ENCODE results near the gene SDK1.

SDK1 gene

DNA sequence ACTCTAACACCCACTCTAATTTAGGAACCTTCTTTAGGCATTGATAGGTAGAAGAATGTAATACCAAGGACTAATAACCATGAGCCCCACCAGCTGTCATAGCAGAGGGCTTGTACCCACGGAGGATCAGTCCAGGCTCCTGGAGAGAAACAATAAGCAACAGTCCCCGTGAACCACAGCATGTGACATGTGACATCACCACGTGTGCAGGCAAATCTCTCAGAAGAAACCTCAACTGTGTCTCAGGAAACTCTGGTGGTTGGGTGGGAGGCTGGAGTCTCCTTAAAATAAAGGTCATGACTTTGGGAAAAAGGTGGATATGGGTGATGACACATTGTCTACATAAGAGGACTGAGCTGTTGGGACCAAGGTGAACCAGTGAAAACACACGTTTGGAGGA, 727.2 kb downstream of the SDK1 start:
- DNase-seq: no peak

DNA sequence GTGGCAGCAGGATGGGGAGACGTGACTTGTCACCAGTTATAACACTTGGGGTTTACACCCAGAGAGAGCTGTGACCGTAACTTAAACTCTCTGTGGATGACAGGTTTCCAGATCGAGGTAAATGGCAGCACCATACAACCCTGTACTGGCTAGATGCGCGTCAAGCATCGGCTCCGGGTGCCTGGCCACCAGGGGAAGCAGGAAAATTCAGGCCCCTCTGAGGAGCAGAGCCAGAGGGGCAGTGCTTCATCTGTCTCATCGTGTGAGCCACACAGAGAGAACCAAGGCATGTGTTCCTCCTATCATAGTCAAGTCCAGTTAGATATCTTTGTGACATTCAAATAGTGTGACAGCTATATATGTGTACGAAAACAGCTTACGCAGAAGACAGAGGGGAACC, 728.9 kb downstream of the SDK1 start:
- no peak for DNase-seq

DNA sequence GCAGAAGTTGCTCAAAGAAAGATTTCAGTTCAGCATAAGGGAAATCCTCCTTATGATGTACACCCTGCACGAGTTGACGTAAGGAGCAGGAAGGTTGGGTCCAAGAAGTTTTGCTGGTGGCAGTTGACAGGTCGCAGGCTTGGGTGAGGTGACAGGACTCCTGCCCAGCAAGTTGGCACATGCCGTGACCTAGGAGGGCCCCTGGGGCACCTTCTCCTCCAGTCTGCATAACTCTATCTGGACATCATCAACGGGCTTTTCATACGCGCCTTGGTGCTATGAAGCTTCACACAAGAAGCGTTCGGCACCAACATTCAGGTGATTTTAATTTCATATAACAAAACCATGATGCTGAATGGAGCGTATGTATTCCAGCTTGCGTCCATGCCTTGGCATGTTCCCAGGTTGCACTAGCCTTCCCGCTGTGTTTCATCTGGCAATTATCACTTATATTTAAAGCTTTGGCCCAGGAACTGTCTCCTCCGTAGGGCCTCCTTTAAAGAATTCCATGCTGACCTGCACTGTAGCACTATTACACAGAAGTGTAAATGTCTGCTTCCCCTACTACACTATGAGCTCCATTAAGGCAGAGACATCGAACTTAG, 729.4 kb downstream of the SDK1 start:
- no peak for DNase-seq

DNA sequence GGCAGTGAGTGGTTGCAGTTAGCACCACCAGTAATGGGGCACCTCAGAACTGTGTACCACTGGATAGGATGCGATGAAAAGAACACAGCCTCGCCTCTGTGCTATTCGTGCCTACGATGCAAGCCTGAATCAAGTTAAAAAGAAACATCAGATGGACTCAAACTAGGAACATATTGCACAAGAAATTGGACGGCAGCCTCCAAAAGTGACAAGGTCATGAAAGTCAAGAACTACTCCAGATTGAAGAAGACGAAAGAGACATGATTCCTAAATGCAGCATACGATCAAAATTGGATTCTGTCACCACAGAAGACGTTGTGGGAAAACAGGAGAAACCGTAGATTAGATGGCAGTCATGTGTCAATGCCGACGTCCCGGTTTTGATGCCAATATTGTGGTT, 732.9 kb downstream of the SDK1 start:
- DNase-seq: no peak

DNA sequence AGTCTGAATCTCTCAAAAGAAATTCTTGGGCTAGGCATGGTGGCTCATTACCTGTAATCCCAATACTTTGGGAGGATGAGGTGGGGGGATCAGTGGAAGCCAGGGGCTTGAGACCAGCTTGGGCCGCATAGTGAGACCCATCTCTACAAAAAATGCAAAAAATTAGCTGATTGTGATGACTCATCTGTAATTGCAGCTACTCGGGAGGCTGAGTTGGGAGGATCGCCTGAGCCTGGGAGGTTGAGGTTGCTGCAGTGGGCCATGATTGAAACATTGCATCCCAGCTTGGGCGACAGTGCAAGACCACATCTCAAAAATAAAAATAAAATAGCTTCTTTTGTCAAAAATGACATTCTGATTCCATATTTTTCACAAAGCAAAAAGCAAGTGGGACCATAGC, 736.3 kb downstream of the SDK1 start:
- DNase-seq: no peak

DNA sequence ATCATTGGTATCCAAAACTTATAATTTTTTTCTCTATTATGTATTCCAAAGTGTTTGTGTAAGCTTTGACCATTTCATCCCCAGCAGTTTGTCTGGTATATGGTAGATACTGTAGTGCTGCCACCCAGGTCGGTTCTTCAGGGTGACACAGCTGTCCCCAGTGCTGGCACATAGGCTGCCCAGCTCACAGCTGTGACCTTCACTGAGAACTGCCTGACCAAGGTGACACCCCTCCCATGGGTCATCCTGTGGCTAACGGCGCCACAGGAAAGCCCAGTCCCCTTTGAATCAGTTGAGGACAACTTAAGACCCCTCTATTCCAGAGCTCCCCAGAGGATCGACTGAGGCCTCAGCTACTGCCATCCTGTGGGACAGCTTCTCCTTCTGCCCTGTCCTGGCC, 736.8 kb downstream of the SDK1 start:
- no peak for DNase-seq

DNA sequence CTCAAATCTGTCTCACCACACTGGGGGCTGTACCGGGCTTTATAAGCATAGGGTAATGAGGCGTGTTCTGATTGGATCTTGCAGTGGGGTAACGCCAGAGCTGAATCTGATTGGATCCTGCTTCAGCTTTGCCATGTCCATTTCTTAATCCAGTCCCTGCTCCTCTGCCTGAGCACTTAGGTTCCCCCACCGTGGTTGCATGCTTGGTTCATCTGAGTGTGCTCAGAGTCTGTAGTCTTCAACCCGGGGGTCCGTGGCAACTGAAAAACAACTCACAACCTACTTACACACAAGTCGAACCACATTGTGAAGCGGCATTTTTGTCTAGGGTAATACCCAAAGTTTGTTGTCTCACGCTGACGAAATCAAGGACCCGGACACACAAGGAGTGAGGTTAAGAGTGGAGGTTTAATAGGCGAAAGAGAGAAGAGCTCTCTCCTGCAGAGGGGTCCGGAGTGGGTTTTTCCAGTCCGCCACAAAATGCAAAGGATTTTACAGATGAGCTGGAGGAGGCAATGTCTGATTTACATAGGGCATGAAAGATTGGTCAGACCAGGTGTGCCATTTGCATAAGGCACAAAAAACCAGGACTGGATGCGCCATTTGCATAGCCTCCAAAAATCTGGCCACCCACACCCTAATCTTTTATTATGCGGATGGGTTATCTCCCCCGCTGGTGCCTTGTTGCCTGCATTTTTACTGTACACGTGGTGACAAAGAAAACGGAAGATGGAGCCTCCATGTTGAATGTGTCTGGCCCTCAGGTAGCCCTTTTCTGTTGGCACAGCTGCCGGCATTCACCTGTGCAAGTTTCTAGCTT, 739.3 kb downstream of the SDK1 start:
- no peak for DNase-seq

DNA sequence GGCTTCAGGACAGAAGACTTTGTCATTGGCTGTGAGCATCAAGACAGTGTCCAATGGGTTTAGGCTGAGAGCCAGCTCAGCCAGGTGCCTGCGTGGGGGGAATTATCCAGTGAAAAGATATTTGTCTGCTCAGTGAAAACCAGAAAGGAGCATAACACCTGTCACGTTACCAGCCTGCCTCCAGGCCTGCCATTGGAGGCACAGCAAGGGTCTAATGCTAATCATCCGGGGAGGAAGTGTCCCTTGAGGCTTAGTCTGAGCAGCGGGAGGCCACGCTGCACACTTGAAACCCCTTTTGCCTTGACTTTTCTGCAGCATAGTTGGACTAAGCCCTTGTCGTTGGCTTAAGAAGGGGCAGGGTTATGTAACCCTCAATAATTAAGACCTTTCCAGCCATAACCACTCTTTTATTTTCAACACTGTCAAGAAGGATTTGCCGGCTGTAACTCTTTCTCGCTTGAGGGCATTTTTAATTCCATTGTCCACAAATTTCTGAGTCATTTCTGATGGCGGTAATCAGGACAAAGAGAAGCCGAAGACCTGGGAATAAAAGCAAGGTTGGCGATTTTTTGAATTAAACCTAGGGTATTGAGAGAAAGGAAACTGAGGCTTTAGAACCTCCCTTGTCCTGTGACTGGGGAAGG, 741.5 kb downstream of the SDK1 start:
- DNase-seq: peak; percentile 37

DNA sequence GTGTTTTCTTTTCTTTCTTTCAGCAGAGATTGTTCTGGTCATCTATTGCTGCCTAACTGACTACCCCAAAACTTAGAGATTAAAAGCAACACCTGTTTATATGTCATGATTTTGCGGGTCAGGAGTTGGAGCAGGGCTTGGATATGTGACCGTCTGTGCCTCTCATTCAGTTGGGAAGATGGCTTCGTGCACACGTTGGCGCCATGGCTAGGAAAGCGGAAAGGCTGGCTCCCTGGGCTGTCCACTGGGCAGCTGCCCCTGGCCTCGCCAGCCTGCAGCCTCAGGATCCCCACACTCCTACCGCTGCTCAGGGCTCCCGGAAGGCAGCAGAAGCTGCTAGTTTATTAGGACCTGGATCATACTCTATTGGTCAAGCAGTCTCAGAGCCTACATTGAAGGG, 742.9 kb downstream of the SDK1 start:
- DNase-seq: no peak

DNA sequence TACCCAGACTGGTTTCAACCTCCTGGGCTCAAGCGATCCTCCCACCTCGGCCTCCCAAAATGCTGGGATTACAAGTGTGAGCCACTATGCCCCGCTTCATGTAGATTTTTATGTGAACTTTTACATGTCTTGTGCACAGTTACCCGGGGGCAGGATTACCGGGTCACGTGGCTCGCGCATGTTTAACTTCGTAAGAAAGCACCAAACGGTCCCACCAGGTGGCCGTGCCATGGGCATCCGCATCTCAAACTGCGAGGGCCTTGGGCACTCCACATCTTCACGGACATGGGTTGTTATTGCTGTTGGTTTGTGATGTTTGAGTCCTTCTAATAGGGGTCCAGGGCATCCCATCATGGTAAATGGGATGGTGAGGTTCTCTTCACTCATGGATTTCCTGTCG, 744.4 kb downstream of the SDK1 start:
- DNase-seq: no peak

DNA sequence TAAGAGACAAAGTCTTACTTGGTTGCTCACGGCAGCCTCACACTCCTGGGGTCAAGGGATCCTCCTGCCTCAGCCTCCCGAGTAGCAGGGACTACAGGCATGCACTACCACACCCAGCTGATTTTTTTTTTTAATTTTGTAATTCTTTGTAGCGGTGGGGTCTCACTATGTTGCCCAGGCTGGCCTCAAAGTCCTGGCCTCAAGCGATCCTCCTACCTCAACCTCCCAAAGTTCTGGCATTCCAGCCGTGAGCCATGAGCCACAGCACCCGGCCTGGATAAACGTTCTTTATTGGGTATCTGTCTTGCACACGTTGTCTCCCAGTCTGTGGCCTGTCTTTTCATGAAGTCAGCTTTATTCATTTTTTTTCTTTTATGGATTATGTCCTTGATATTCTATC, 744.9 kb downstream of the SDK1 start:
- no peak for DNase-seq

DNA sequence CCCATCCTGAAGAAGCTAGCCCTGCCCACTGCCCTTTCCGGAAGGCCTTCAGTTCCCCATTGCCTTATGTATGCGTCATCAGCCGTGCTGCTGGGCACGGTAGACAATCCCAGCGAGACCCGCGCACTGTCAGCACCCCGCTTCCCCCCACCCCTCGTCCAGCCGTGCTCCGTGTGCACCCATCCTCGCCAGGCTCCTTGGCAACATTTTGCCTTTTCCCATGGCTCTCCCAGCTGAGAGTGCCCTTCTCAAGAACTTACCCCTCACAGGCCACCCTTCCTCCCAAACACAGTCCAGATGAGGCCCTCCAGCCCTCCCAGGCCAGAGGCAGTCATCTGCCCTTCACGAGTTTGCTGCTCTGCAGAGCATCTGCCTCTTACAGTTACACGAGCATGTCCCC, 747.3 kb downstream of the SDK1 start:
- DNase-seq: no peak

DNA sequence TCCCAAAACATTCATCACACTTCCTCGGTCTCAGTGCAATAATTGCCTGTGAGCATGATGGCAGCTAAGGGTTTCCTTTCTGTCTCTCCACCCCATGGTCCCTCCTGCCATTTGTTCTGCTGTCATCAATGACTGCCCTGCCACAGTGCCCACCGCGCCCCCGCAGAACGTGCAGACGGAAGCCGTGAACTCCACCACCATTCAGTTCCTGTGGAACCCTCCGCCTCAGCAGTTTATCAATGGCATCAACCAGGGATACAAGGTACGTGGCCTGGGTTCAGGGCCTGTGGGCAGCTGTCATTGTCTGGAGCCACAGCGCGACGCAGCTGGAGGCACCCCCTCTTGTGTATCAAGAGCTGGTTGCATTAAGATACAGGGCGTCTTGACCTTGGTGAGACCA, 748.1 kb downstream of the SDK1 start:
- DNase-seq: no peak

DNA sequence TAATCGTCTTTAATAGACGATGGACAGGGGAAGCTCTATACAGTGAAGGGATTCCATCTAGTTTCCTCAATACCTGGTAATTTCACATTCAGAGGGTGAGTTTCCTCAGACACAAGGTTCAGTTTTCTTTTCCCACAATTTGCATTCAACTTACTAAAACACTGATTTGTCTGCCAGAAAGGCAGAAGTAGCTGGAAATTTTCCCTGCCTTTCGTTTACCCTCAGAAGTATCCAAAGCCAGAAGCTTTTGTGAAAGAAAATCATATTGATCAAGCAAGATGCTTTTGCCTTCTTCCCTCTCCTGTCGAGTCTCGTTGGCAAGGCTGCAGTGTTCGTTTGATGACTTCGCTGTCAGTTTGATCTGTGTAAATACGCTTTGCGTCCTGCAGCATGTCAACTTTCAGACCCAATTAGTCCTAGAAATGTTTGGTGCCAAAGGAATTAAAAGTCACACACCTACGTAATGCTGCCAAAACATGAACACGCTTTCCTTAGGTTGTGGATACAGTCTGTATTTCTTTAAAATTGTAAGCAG, 749.1 kb downstream of the SDK1 start:
- no peak for DNase-seq

DNA sequence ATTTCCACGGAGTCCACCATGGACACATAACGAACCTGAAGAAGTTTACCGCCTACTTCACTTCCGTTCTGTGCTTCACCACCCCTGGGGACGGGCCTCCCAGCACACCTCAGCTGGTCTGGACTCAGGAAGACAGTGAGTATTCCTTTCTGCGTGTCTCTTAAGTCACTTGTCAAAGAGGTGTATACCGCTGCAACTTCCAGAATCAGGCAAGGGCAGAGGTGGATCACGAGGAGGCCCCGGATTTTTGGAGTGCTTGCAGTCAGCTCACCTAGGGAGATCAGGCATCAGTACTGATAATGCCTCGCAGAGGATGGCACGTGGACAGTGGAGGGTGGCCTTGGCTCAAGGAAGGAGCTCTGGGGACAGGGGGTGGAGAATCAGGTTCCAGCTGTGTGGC, 750.6 kb downstream of the SDK1 start:
- no peak for DNase-seq

DNA sequence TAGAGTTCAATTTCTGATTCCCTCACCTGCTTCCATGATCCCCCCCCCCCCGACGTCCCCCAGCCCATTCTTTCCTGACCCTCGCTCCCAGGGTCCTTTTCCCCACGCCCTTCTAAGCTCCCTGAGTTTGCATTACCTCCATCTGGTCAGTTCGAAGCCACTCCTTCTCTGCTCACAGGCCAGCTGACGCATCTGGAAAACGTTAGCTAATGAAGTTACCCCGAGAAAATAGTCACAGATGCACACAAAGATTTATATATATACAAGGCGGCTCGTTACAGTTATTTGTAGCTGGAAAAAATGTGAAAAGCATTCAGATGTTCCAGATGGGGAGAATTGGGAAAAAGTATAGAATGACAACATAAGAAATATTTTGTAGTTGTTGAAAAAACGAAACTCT, 751.1 kb downstream of the SDK1 start:
- no peak for DNase-seq

DNA sequence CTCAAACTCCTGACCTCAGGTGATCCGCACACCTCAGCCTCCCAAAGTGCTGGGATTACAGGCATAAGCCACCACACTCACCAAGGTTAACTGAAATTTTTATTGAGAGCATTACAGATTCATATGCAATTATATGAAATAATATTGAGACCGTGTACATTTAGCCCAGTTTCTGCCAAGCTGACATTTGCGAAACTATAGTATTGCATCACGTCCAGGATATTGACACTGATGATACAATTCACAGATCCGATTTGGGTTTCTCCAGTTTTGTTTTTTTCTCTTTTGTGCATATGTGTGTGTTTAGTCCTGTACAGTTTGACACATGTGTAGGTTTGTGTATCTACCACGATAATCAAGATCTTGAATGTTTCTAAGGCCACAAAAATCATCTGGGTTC, 753.1 kb downstream of the SDK1 start:
- DNase-seq: no peak

DNA sequence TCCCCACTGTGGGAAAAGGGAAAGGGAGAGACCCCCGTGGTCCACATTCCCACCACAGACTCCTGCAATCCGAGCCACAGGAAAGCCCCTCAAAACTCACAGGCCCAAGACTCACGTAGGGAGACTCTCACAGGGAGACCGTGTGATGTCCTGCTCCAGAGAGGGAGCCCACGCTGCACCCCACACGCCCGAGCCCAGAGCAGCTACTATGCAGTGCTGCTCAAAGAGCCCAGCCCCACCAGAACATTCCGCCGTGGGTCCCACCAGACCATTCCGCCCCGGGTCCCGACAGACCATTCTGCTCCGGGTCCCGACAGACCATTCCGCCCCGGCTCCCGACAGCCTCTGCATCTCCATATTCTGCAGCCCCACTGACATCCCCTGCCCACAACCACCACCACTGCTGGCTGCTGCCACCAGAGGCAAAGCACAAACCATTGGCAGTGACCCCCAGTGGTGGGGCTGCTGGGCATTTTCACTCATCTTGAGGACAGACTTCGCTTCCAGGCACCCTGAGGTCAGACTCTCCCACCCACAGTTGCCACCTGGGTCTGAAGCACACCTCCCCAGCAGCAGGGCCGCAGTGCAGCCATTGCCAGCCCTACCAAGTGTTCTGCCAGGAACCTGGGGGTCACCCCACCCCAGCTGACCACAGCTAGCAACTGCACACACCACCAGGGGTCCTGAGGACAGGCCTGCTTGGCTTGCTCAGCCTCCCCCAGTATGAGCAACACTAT, 755.7 kb downstream of the SDK1 start:
- no peak for DNase-seq

DNA sequence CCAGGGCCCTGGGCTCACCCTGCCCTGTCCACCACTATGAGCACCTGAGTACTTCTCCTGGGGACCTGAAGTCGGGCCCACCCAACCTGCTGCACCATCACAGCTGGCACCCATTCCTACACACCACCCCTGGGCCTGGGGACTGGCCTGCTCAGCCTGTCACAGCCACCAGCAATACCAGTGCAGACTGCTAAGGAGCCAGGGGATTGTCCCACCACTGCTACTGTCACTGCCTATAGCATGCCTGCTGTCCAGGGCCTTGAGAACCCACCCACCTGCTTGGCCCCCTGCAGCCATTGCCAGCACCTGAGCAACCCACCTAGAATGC, 756.2 kb downstream of the SDK1 start:
- no peak for DNase-seq

DNA sequence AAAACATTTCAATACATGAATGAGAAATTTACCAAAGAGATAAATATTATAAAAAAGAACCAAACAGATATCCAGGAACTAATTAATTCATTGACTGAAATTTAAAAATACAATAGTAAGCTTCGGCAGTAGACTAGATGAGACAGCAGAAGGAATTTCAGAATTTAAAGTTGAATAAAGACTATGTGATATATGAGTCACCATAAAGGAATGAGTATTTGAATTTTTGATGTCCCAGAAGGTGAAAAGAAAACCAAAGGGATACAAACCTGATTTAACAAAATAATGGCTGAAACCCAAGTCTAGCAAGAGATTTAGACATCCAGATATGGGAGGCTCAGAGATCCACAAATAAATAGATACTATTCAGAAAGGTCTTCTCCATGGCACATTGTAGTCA, 757.1 kb downstream of the SDK1 start:
- DNase-seq: no peak

DNA sequence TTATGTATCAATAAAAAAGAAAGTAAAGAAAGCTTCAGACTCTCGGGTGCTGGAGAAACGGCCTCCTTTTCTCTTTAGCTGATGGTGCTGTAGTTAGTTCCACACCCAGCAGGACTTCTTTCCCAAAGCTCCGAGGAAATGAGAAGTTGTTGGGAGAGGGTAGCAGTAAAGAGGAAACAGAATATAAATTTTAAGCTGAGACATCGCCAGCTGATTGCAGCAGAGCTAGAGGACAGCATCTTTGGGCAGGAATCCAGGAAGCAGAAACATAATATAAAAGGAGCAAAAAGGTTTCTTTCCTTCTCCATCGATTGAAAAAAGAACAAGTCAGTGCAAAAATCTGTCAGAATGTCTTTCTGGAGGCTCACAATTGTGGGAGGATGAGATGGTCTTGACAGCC, 764.1 kb downstream of the SDK1 start:
- no peak for DNase-seq

DNA sequence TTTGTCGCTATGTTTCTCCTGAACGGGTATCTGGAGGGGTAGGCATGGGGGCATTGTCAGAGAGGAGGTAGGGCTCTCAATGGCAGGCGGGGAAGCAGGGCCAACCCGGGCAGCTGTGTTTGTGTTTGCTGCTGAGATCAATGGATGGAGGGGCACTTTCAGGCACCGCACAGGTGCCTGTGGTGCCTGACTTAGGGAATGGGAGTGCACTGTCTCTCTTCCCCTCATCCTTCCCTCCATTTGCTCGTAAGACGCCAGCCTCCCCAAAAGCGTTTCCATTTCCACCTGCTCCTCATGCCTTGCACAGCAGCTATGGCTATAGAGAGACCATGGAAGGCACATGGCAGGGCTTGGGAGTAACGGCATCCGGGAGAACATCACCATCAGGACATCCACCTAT, 765.2 kb downstream of the SDK1 start:
- DNase-seq: no peak

DNA sequence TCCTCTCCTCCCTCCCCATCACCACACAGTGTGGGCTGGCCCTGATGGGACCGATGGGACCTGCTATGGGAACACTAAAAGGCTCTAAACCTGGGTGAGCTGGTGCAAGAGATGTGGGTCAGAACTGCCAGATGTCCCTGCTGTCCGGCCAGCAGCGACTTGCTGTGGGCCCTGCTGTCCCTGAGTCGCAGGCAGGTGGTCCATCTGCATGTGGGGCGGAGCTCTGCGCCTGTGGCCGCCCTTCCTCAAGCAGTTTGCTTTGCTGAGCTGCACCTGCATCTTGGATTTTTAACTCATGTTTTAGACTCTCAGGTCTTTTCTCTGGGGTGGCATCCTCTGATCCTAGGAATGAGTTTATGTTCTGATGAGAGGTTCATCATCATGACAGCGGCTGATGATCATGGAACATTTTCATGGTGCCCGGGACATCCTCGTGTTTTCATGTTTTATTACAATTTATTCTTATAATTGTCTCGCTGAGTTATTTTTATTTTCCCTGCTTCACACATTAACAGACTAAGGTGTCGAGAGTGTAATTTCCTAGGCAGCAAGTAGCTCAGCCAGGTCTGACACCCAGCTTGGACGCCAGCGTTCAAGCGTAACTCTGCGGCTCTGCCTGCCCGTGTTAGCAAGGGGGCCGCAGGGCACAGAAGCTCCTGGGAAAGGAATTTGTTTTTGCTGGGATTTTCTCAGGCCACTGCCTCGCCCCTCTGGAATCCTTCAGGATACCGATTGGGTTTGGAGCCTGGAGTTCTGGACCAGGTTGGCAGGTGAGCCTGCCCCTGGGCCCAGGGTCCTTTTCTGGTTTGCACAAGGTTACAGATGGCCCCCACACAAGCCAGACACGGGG, 765.8 kb downstream of the SDK1 start:
- peak; percentile 40 for DNase-seq

Measured in retina (tissue), 1 donor.